HG03045 (cell line): ENCODE data around the gene LDB3.

Experiments
- ATAC-seq: cut with Tn5 transposase; IDR thresholded peaks from one replicate; pipeline ENCODE4 v1.9.1; 2021; ENCODE audit warnings: mild to moderate bottlenecking, moderate library complexity; ENCODE audit not compliant: unreplicated experiment

LDB3 gene

GRCh38 chr10:86757113-86757972, 89.0 kb downstream of the LDB3 start:
- peak; percentile 2 for ATAC-seq

- ATAC-seq, result no peak
These were observed 90.1 kb downstream of the LDB3 start for GRCh38 chr10:86758189-86759072.

- ATAC-seq, result no peak
These were observed 90.9 kb downstream of the LDB3 start for GRCh38 chr10:86759073-86759672.

GRCh38 chr10:86763404-86763803, 95.1 kb downstream of the LDB3 start:
- no peak for ATAC-seq

- no peak for ATAC-seq
These were observed 97.2 kb downstream of the LDB3 start for GRCh38 chr10:86765548-86765947.

- ATAC-seq, result no peak
These were observed 100.2 kb downstream of the LDB3 start for GRCh38 chr10:86768412-86769062.

- ATAC-seq, result no peak
These were observed 101.7 kb downstream of the LDB3 start for GRCh38 chr10:86769991-86770390.

GRCh38 chr10:86770412-86770960, 102.2 kb downstream of the LDB3 start:
- no peak for ATAC-seq

- no peak for ATAC-seq
These were observed 105.2 kb downstream of the LDB3 start for GRCh38 chr10:86773498-86773897.

- ATAC-seq, result no peak
These were observed 107.0 kb downstream of the LDB3 start for GRCh38 chr10:86775056-86775869.

GRCh38 chr10:86775870-86776180, 107.5 kb downstream of the LDB3 start:
- no peak for ATAC-seq

GRCh38 chr10:86779220-86780017, 111.1 kb downstream of the LDB3 start:
- no peak for ATAC-seq

GRCh38 chr10:86782701-86783418, 114.5 kb downstream of the LDB3 start:
- ATAC-seq, result peak; percentile 79

- no peak for ATAC-seq
These were observed 116.7 kb downstream of the LDB3 start for GRCh38 chr10:86785037-86785436.
